ENCODE measurements around the gene PPP1R3D.

GRCh38 chr20:59977086-59977485 lies 37.0 kb upstream of the PPP1R3D start:
- TF ChIP-seq POU2F2 (IDR thresholded peaks at IDR 0.05; ENCODE audit: low read depth, low read length) (no peak), POLR2AphosphoS5 (IDR thresholded peaks at IDR 0.05; ENCODE audit: low read depth, low read length) (no peak), POLR2A (IDR thresholded peaks at IDR 0.05; ENCODE audit: low read depth, low read length) (no peak)

Measured in GM12891 (cell line).